GM12873 (cell line): ENCODE results near the gene TPCN2.

Experiments used
- TF ChIP-seq, protein P1 (sequence below): IDR thresholded peaks from 2 replicates; pipeline ENCODE4 v1.5.1; 2012; ENCODE audit warnings: low read depth, mild to moderate bottlenecking, moderate library complexity, low read length, control low read depth; ENCODE audit not compliant: insufficient read depth; ENCODE audit errors: missing control alignments

TPCN2 gene

DNA sequence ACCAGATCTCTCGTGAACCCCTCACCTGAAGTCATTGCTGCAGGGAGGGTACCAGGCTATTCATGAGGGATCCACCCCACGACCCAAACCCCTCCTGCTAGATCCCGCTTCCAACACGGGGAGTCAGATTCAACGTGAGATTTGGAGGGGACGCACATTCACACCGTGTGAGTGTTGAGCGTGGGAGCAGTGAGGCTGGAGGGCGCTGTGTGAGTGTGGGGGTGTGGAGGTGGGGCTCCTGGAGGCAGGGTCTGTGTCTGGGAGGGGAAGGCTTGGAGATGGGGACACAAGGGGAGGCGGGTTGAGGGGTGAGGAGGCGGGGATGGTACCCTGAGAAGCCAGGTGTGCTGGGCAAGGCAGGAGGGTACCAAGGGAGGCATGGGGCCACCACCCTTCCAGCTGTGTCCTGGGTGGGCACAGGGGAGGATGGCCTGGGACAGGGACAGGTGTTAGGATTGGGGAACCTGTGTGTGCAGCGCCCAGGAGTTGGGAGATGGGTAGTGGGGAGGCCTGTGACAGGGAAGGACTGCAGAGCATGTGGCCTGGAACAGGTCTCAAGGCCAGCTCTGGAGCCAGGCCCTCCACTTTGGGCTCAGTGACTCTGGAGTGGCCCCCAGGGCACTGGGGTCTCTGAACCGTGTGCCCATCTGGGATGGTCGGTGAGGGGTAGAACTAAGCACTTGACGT, 13.6 kb downstream of the TPCN2 start:
- TF ChIP-seq, protein P1, sequence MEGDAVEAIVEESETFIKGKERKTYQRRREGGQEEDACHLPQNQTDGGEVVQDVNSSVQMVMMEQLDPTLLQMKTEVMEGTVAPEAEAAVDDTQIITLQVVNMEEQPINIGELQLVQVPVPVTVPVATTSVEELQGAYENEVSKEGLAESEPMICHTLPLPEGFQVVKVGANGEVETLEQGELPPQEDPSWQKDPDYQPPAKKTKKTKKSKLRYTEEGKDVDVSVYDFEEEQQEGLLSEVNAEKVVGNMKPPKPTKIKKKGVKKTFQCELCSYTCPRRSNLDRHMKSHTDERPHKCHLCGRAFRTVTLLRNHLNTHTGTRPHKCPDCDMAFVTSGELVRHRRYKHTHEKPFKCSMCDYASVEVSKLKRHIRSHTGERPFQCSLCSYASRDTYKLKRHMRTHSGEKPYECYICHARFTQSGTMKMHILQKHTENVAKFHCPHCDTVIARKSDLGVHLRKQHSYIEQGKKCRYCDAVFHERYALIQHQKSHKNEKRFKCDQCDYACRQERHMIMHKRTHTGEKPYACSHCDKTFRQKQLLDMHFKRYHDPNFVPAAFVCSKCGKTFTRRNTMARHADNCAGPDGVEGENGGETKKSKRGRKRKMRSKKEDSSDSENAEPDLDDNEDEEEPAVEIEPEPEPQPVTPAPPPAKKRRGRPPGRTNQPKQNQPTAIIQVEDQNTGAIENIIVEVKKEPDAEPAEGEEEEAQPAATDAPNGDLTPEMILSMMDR, result no peak

DNA sequence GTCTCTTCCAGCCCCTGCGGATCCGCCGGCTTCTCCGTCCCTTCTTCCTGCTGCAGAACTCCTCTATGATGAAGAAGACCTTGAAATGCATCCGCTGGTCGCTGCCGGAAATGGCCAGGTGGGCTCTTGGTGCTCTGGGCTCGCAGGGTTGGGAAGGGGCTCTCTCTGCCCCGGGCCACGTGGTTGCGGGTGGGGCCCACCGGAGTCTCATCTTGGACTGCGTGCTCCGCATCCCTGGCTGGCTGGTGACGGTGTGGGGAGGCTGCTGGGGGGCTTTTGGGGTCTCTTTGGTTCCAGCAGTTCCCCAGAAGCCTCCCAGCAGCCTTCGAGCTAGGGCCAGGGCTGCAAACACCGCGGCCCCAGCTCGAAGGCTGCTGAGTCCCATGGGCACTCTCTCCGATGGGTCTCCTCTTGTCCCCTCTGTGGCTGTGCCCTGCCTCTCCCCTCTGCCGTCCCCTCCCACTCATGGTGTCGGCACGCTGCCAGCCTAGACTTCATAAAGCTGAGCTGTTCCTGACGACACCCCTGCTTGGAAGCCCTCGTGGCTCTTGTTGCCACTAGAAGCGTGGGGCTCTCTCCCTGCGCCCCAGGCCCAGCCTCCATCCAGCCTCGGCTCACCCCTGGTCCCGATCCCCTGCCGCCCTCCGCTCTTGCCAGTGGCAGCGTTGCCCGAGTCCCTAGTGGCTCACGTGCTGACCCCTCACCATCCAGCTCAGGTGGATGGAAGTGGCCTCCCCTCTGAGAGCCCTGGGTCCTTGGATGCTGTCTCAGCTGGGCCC, 14.3 kb downstream of the TPCN2 start:
- TF ChIP-seq, protein P1, result no peak

DNA sequence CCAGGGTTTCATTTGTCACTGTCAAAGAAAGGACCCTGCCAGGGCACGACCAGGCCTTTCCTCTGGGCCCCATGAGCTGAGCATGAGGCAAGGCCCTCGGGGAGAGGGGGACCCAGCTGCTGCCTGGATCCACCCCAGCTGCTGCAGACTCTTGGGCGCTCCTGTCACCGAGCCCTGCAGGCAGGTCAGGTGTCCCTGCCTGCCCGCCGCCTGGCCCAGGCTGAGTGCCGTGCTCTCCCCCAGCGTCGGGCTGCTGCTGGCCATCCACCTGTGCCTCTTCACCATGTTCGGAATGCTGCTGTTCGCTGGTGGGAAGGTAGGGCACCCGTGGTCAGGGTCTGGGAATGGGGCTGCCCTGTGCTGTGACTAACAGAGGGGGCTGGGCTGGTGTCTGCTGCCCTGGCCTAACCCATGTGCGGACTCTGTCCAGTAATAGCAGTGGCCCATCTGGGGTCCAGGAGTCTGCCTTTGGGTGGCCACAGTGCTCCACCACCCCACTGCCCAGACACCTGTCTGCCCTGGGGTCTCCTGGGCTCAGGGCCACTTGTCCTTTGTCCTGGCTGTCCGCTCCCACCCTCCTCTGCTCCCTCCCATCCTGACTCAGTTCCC, 15.0 kb downstream of the TPCN2 start:
- TF ChIP-seq, protein P1, result no peak

DNA sequence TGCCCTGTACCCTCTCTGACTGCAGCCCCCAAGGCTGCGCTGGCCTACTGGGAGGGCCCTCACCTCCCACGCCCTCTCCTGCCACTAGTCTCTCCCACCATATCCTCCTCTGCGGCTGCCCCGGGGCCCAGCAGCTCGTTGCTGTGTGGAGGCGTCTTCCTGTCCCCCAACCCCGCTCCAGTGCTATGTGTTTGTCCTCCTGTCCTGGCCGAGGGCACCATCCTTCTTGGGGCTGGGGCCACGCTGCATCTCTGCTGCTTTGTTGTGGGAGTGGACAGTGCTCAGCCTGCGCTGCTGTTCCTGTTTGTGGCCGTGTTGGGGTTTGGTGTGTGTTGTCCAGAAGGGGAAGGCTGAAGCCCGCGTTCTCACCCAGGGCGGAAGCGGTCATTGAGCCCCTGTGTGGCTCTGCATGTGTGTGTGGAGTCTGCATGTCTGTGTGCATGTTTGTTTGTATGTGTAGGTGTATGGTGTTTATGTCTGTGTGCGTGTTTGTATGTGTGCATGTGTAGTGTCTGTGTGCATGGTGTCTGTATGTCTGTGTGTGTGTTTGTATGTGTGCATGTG, 15.7 kb downstream of the TPCN2 start:
- TF ChIP-seq, protein P1, result no peak

DNA sequence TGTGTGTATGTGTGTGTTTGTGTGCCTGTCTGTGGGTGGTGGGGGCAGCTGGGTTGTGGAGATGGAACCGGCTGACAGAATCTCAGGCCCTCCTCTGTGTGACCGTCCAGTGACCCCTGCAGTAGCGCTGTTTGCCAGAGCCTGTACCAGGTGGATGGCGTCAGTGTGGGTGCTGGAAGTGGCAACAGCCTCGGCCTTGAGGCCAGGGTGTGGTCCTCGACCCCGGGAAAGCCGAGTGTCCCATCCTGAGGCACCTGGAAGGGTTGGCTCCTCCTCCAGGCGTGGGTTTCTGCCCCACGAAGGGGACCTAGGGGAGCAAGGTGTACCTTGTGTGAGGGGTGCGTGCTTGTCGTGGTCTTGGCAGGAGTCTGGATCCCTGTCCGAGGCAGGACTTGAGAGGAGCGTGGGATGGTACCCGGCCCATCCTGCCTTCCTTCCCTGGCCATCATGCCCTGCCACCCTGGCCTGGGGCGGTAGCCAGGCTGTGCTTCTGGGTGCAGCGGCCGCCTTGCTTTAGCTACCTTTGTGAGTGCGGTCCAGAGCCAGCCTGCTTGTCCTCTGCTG, 16.5 kb downstream of the TPCN2 start:
- TF ChIP-seq, protein P1, result no peak

DNA sequence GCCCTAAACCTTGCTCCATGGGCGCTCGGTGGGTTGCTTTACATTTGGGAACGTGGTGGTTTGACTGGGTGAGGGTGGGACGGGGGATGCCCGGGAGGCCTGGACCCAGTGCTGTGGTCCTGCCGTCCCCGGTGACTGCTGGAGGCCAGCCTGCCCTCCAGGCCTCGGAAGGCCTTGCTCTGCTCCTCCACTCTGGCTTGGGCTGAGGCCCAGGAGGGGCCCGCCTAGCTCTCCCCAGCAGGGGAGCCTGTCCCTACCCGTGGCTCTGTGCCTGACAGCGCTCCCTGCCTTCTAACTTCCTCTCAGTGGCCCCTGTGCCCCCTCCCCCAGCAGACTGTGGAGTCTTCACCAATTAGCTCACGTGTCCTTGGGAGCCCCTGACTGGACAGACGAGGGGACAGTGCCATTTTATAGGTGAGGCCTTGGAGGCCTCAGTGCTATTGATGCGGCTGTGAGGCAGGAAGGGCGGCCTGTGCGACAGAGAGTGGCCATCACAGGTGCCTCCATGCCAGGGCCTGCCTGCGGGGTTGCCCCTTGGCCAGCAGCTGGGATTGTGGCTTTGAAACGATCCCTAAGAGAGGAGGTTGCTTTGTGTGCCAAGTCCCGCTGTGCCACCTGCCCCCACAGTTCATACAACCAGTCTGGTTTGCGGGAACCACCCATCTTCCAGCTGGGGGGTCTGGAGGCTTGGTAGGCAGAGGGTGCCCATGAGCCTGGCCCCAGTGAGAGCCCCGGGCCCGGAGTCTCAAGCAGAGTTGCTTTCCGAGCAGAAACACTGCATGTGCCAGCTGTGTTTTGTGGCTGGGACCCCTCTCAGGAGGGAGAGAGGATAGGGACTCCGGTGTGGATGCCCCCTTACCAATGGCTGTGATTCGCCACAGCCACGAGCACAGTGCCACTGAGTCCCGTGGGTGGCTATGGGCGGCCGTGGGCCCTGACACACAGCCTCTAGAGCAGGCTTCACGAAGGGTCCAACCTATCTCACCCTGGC, 17.7 kb downstream of the TPCN2 start:
- TF ChIP-seq, protein P1, result no peak
